Parathyroid adenoma (tissue), 2 donors: ENCODE results near the gene ANO10.
"Not testable (repeated sequence)": the region's sequence is repeated elsewhere in the genome, so short reads cannot be mapped to it uniquely, and the experiment has no call there.

Source experiments
- H2AFZ ChIP-seq: fragments of 300-600 bp; sonication (generic); one replicate; pipeline ENCODE4 v1.7.0; 2017; ENCODE audit warnings: antibody characterized with exemption, mild to moderate bottlenecking
- H3K27ac ChIP-seq: fragments of 300-600 bp; sonication (generic); one replicate; pipeline ENCODE4 v1.7.0; 2017
- H3K27me3 ChIP-seq: fragments of 300-600 bp; sonication (generic); one replicate; pipeline ENCODE4 v1.7.0; 2017; ENCODE audit warnings: low read length; ENCODE audit not compliant: control insufficient read depth, insufficient read depth
- H3K36me3 ChIP-seq: fragments of 300-600 bp; sonication (generic); one replicate; pipeline ENCODE4 v1.7.0; 2017; ENCODE audit warnings: low read length; ENCODE audit not compliant: control insufficient read depth, insufficient read depth
- H3K4me1 ChIP-seq: fragments of 300-600 bp; sonication (generic); one replicate; pipeline ENCODE4 v1.7.0; 2017; ENCODE audit warnings: control low read depth
- H3K4me2 ChIP-seq: fragments of 300-600 bp; sonication (generic); one replicate; pipeline ENCODE4 v1.7.0; 2017; ENCODE audit warnings: low read length
- H3K4me3 ChIP-seq: fragments of 300-600 bp; sonication (generic); one replicate; pipeline ENCODE4 v1.7.0; 2017; ENCODE audit warnings: low read depth, low read length
- H3K79me2 ChIP-seq: fragments of 300-600 bp; sonication (generic); one replicate; pipeline ENCODE4 v1.7.0; 2017; ENCODE audit warnings: control low read depth
- H3K9ac ChIP-seq: fragments of 300-600 bp; sonication (generic); one replicate; pipeline ENCODE4 v1.7.0; 2017; ENCODE audit warnings: mild to moderate bottlenecking
- H3K9me3 ChIP-seq: fragments of 300-600 bp; sonication (generic); one replicate; pipeline ENCODE4 v1.7.0; 2017; ENCODE audit warnings: low read length; ENCODE audit not compliant: control insufficient read depth
- CTCF ChIP-seq: fragments of 300-600 bp; sonication (generic); IDR thresholded peaks from one replicate; pipeline ENCODE4 v1.7.0; 2017; ENCODE audit warnings: antibody characterized with exemption, mild to moderate bottlenecking
- donor health status: primary hyperparathyroidism.

The ANO10 gene

GRCh38 chr3:43581343-43581742 lies 40.5 kb downstream of the ANO10 start:
- Histone ChIP-seq H3K79me2 (no peaks in the 10 kb centered on the region), H3K9ac (no peak overlapping the region), H3K27me3 (no peaks in the 10 kb centered on the region), H3K4me2 (no peak overlapping the region), H2AFZ (no peak overlapping the region), H3K9me3 (no peaks in the 10 kb centered on the region), H3K36me3 (no peaks in the 10 kb centered on the region), H3K4me3 (no peak overlapping the region), H3K4me1 (peaks cover 4% of the 10 kb centered on the region), H3K27ac (no peak overlapping the region)
- no peak for TF ChIP-seq CTCF

- Histone ChIP-seq H3K27me3 (no peaks in the 10 kb centered on the region), H3K4me3 (no peak overlapping the region), H3K79me2 (no peaks in the 10 kb centered on the region), H3K4me1 (peaks cover 4% of the 10 kb centered on the region), H2AFZ (no peak overlapping the region), H3K36me3 (no peaks in the 10 kb centered on the region), H3K9ac (no peak overlapping the region), H3K4me2 (no peak overlapping the region), H3K27ac (no peak overlapping the region), H3K9me3 (no peaks in the 10 kb centered on the region)
- no peak for TF ChIP-seq CTCF
Observed at GRCh38 chr3:43580181-43580580, 41.6 kb downstream of the ANO10 start.

GRCh38 chr3:43573576-43573975 lies 48.2 kb downstream of the ANO10 start:
- H3K9ac ChIP-seq: no peak overlapping the region
- no peaks in the 10 kb centered on the region for H3K4me1 ChIP-seq
- H3K79me2 ChIP-seq: no peaks in the 10 kb centered on the region
- H3K4me2 ChIP-seq: no peak overlapping the region
- no peak overlapping the region for H2AFZ ChIP-seq
- H3K4me3 ChIP-seq: no peak overlapping the region
- H3K27ac ChIP-seq: no peak overlapping the region
- H3K36me3 ChIP-seq: no peaks in the 10 kb centered on the region
- H3K27me3 ChIP-seq: no peaks in the 10 kb centered on the region
- no peak for TF ChIP-seq CTCF
- H3K9me3 ChIP-seq: no peaks in the 10 kb centered on the region

GRCh38 chr3:43565661-43566341 lies 56.0 kb downstream of the ANO10 start:
- H3K79me2 ChIP-seq, H3K4me2 ChIP-seq, H3K4me3 ChIP-seq, H3K27ac ChIP-seq, H3K9me3 ChIP-seq, H3K4me1 ChIP-seq, H3K36me3 ChIP-seq, H3K27me3 ChIP-seq, H2AFZ ChIP-seq, H3K9ac ChIP-seq: not testable (repeated sequence)

- Histone ChIP-seq H3K27ac (no peak overlapping the region), H3K4me2 (no peak overlapping the region), H3K4me3 (no peak overlapping the region), H3K9ac (no peak overlapping the region), H3K27me3 (no peaks in the 10 kb centered on the region), H3K4me1 (no peaks in the 10 kb centered on the region), H3K9me3 (no peaks in the 10 kb centered on the region), H2AFZ (no peak overlapping the region), H3K79me2 (no peaks in the 10 kb centered on the region), H3K36me3 (no peaks in the 10 kb centered on the region)
- TF ChIP-seq CTCF: no peak
Observed at GRCh38 chr3:43559961-43560360, 61.9 kb downstream of the ANO10 start.
